Nephron (organoid): ENCODE results near the gene F5.

Source experiments
- H3K27ac Mint-ChIP-seq, 3 experiments: 2 replicates each; pipeline ENCODE4 v1.8.0; 2020; ENCODE audit warnings: mixed read lengths in 3 of 3, mild to moderate bottlenecking in 2 of 3, moderate library complexity in 1 of 3
- H3K27me3 Mint-ChIP-seq: 2 replicates; pipeline ENCODE4 v1.8.0; 2021; ENCODE audit warnings: low read depth, mild to moderate bottlenecking, moderate library complexity, mixed read lengths
- H3K36me3 Mint-ChIP-seq: 2 replicates; pipeline ENCODE4 v1.8.0; 2020; ENCODE audit warnings: low read depth, mixed read lengths
- H3K4me1 Mint-ChIP-seq: 2 replicates; pipeline ENCODE4 v1.8.0; 2020; ENCODE audit warnings: mixed read lengths
- H3K4me3 Mint-ChIP-seq, 3 experiments: 2 replicates each; pipeline ENCODE4 v1.8.0; 2020; ENCODE audit warnings: mild to moderate bottlenecking in 3 of 3, mixed read lengths in 3 of 3, moderate library complexity in 2 of 3
- H3K9me3 Mint-ChIP-seq: 2 replicates; pipeline ENCODE4 v1.8.0; 2020; ENCODE audit warnings: mixed read lengths
- TF ChIP-seq, protein P1 (sequence below), 3 experiments: fragments of 200-600 bp; sonication (generic); IDR thresholded peaks; one replicate each; pipeline ENCODE4 v1.5.0; 2021; ENCODE audit warnings: antibody characterized with exemption in 3 of 3; ENCODE audit not compliant: unreplicated experiment in 3 of 3

Gene F5

DNA sequence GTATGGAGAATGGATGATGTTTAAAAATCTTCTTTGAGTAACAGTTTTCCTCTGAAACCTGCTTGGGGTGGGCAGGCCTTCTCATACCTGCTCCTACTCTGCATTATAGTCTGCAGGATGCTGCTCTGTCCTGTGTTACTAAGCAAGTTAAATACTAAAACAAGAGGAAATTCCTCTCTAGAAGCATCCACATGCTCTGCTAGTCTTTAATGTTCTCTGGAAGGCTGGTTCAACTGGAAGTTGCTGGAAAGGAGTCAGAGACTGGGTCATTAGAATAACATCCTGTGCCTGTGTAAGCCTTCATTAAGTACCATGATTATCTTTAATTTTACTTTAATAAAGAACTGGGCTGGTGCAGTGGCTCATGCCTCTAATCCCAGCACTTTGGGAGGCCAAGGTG, 37.8 kb upstream of the F5 start:
- peaks cover 2% of the 10 kb centered on the region for H3K9me3 Mint-ChIP-seq
- H3K36me3 Mint-ChIP-seq = no peaks in the 10 kb centered on the region
- peaks cover 7% of the 10 kb centered on the region for H3K27me3 Mint-ChIP-seq
- no peaks in the 10 kb centered on the region for H3K4me1 Mint-ChIP-seq
- TF ChIP-seq, protein P1, sequence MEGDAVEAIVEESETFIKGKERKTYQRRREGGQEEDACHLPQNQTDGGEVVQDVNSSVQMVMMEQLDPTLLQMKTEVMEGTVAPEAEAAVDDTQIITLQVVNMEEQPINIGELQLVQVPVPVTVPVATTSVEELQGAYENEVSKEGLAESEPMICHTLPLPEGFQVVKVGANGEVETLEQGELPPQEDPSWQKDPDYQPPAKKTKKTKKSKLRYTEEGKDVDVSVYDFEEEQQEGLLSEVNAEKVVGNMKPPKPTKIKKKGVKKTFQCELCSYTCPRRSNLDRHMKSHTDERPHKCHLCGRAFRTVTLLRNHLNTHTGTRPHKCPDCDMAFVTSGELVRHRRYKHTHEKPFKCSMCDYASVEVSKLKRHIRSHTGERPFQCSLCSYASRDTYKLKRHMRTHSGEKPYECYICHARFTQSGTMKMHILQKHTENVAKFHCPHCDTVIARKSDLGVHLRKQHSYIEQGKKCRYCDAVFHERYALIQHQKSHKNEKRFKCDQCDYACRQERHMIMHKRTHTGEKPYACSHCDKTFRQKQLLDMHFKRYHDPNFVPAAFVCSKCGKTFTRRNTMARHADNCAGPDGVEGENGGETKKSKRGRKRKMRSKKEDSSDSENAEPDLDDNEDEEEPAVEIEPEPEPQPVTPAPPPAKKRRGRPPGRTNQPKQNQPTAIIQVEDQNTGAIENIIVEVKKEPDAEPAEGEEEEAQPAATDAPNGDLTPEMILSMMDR (IDR thresholded peaks at IDR 0.05; ENCODE audit: unreplicated experiment in 3 of 3) = no peak
- H3K4me3 Mint-ChIP-seq = no peak overlapping the region
- H3K27ac Mint-ChIP-seq = no peak overlapping the region

- no peak overlapping the region for H3K27ac Mint-ChIP-seq
- peaks cover 2% of the 10 kb centered on the region for H3K9me3 Mint-ChIP-seq
- TF ChIP-seq, protein P1 (IDR thresholded peaks at IDR 0.05; ENCODE audit: unreplicated experiment in 3 of 3) = no peak
- H3K27me3 Mint-ChIP-seq = peaks cover 7% of the 10 kb centered on the region
- H3K4me3 Mint-ChIP-seq = no peak overlapping the region
- H3K4me1 Mint-ChIP-seq = no peaks in the 10 kb centered on the region
- H3K36me3 Mint-ChIP-seq = no peaks in the 10 kb centered on the region
These were observed 37.0 kb upstream of the F5 start for GRCh38 chr1:169623132-169623926.

- no peak overlapping the region for H3K4me3 Mint-ChIP-seq
- TF ChIP-seq, protein P1 (IDR thresholded peaks at IDR 0.05; ENCODE audit: unreplicated experiment in 3 of 3) = no peak
- peaks cover 6% of the 10 kb centered on the region for H3K27me3 Mint-ChIP-seq
- no peak overlapping the region for H3K27ac Mint-ChIP-seq
- peaks cover 2% of the 10 kb centered on the region for H3K9me3 Mint-ChIP-seq
- H3K36me3 Mint-ChIP-seq = no peaks in the 10 kb centered on the region
- H3K4me1 Mint-ChIP-seq = no peaks in the 10 kb centered on the region
These were observed 34.3 kb upstream of the F5 start for GRCh38 chr1:169620565-169620964.

- no peak overlapping the region for H3K4me3 Mint-ChIP-seq
- H3K27me3 Mint-ChIP-seq = peaks cover 11% of the 10 kb centered on the region
- TF ChIP-seq, protein P1 (IDR thresholded peaks at IDR 0.05; ENCODE audit: unreplicated experiment in 3 of 3) = no peak
- peaks cover 2% of the 10 kb centered on the region for H3K9me3 Mint-ChIP-seq
- no peaks in the 10 kb centered on the region for H3K36me3 Mint-ChIP-seq
- no peak overlapping the region for H3K27ac Mint-ChIP-seq
- no peaks in the 10 kb centered on the region for H3K4me1 Mint-ChIP-seq
These were observed 32.1 kb upstream of the F5 start for GRCh38 chr1:169618367-169618766.

- Mint-ChIP-seq H3K4me1 (no peaks in the 10 kb centered on the region), H3K27ac (no peak overlapping the region), H3K27me3 (peaks cover 14% of the 10 kb centered on the region), H3K36me3 (no peaks in the 10 kb centered on the region), H3K9me3 (no peaks in the 10 kb centered on the region), H3K4me3 (no peak overlapping the region)
- TF ChIP-seq, protein P1 (IDR thresholded peaks at IDR 0.05; ENCODE audit: unreplicated experiment in 3 of 3) = no peak
These were observed 29.5 kb upstream of the F5 start for GRCh38 chr1:169615803-169616202.

GRCh38 chr1:169610858-169611257, 24.6 kb upstream of the F5 start:
- H3K4me3 Mint-ChIP-seq = no peak overlapping the region
- H3K27me3 Mint-ChIP-seq = peaks cover 15% of the 10 kb centered on the region
- TF ChIP-seq, protein P1 (IDR thresholded peaks at IDR 0.05; ENCODE audit: unreplicated experiment in 3 of 3) = no peak
- no peaks in the 10 kb centered on the region for H3K36me3 Mint-ChIP-seq
- H3K9me3 Mint-ChIP-seq = no peaks in the 10 kb centered on the region
- no peaks in the 10 kb centered on the region for H3K4me1 Mint-ChIP-seq
- H3K27ac Mint-ChIP-seq = no peak overlapping the region
